Measurements from ENCODE around the gene C6orf58. TPM values are rescaled to one million over a fixed set of nuclear protein-coding genes. Genes with fewer than 3 reads are reported as not detected.

Gene C6orf58
- total RNA-seq, 8 experiments from 2014 or later, result 0.18 to 0.96 (median 0.36) TPM; not detected in 3

DNA sequence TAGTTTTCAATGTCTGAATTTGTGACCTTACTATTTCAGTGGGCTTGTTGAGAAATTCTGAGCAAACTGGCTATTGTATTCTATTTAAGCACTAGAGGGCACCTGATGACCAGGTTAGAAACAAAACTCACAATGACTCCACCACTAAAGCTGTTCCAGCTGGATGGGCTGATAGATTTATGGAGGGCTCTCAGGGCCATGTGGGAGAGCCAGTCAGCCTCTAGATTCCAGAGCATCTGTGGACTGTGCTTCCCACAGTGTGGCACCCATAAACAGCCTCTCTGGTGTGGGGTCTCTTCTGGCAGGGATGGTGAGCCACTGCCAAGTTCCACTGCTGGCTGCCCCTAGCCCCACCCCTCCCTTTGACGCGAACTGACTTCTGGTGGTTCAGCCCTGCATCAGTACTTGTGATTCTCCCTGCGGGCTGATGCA is 29.2 kb downstream of the C6orf58 start:
- 28% methylated on average over 3 of the region's 3 CpGs; no CpG with 5 or more reads in 9 of the 10 experiments for WGBS, 10 experiments
- Histone ChIP-seq H3K4me1 (replicated peaks in 1 of 2) (no peaks in the 10 kb centered on the region), H3K27ac (no peak overlapping the region), H3K4me3 (no peak overlapping the region)
- ATAC-seq (replicated peaks in 6 of 8), result peak; percentile 68 to 86 (median 79)
- in situ Hi-C loops (cut with MboI; ENCODE audit: low pct_unique_long_range_greater_than_20kb in 2 of 9, low sequenced_read_pairs in 9 of 9, unreplicated experiment in 9 of 9), result no loop called here

DNA sequence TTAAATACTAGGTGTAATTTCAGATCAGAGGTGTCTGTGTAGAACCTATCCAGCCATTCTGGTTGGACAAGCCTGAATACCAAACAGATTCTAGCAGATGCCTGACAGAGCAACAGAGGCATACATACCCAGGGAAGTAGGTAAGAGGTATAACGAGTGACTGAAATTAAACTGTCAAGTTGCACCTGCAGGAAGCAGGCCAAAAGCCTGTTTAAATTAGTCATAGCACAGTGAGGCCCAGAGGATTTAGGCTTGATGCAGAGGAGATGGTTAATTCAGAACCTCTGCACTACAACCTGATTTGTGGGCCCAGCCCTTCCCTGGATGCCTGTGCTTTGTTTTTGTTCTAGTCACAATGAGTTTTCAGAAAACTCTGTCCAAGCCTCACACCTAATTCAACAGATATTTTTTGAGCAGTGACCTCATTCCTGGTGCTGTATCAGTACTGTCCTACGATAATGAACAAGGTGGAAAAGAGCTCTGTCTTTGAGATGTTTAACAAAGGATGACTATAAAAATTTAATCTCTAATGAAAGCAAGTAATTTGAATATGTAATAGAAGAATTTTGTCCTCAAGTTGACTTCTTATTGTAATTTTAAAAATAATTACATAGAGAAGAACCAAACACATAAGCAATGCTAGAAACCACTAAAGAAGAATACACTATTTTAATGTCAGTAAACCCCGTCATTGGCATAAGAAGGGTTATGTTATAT is 31.7 kb downstream of the C6orf58 start:
- no peak overlapping the region for H3K4me3 ChIP-seq
- in situ Hi-C loops (cut with MboI; ENCODE audit: low pct_unique_long_range_greater_than_20kb in 2 of 9, low sequenced_read_pairs in 9 of 9, unreplicated experiment in 9 of 9), result no loop called here
- no peaks in the 10 kb centered on the region for H3K4me1 ChIP-seq (replicated peaks in 1 of 2)
- no peak overlapping the region for H3K27ac ChIP-seq
- 17 to 100% (median 52%) methylated on average over 1 to 3 of the region's 3 CpGs for WGBS, 10 experiments
- no peak for ATAC-seq (replicated peaks in 6 of 8)

GRCh38 chr6:127618729-127619128 is 41.8 kb downstream of the C6orf58 start:
- ATAC-seq (replicated peaks in 6 of 8), result peak in 3 of 8 experiments; percentile 47 to 85 (median 55)
- in situ Hi-C loops (cut with MboI; ENCODE audit: low pct_unique_long_range_greater_than_20kb in 2 of 9, low sequenced_read_pairs in 9 of 9, unreplicated experiment in 9 of 9), result no loop called here
- H3K27ac ChIP-seq, result no peak overlapping the region

GRCh38 chr6:127630800-127631199 is 53.8 kb downstream of the C6orf58 start:
- WGBS, 10 experiments, result 0 to 100% (median 94%) methylated on average over 1 of the region's 1 CpG; no CpG with 5 or more reads in 2 of the 10 experiments

More at GRCh38 chr6:127618729-127619128, 41.8 kb downstream of the C6orf58 start:
- H3K4me1 ChIP-seq (replicated peaks in 1 of 2), result no peaks in the 10 kb centered on the region
- WGBS, 10 experiments, result 15 to 93% (median 75%) methylated on average over 2 to 5 of the region's 5 CpGs; no CpG with 5 or more reads in 1 of the 10 experiments
- H3K4me3 ChIP-seq, result no peak overlapping the region

DNA sequence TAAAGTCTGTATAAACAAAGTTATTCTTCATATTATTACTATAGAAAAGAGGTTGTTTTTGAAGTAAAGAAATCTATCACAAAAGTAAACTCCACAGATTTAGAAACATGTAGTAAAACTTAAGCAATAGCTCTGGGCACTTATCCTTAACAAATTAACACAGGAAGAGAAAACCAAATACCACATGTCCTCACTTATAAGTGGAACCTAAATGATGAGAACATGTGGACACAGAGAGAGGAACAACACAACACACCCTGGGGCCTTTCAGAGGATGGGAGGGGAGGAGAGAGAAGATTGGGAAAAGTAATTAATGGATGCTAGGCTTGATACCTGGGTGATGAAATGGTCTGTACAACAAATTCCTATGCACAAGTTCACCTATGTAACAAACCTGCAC is 57.2 kb downstream of the C6orf58 start:
- ATAC-seq (replicated peaks in 6 of 8), result no peak
- Histone ChIP-seq H3K27ac (no peak overlapping the region), H3K4me3 (no peak overlapping the region), H3K4me1 (replicated peaks in 1 of 2) (no peaks in the 10 kb centered on the region)
- in situ Hi-C loops (cut with MboI; ENCODE audit: low pct_unique_long_range_greater_than_20kb in 2 of 9, low sequenced_read_pairs in 9 of 9, unreplicated experiment in 9 of 9), result no loop called here

More at GRCh38 chr6:127630800-127631199, 53.8 kb downstream of the C6orf58 start:
- Histone ChIP-seq H3K4me1 (replicated peaks in 1 of 2) (no peaks in the 10 kb centered on the region), H3K27ac (no peak overlapping the region), H3K4me3 (no peak overlapping the region)
- in situ Hi-C loops (cut with MboI; ENCODE audit: low pct_unique_long_range_greater_than_20kb in 2 of 9, low sequenced_read_pairs in 9 of 9, unreplicated experiment in 9 of 9), result no loop called here
- peak in 1 of 8 experiments; percentile 36 for ATAC-seq (replicated peaks in 6 of 8)

DNA sequence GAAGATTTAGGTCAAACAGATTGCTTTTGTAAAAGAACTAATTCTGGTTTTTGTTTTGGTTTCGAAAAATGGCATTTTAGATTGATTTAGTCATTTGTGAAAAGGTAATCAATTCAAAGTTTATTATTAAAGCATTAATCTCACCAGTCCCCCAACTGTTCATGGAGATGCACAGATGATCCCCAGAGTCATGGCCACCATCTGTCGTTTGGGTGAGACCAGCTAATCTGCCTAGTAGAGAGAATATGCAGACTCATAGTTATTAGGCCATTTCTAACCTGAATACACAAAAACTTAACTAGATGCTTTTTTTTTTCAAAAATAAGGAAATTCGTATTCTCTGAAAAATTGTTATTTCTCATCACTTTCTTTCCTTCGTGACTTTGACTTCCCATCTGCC is 58.1 kb downstream of the C6orf58 start:
- H3K27ac ChIP-seq, result no peak overlapping the region
- no peak overlapping the region for H3K4me3 ChIP-seq
- in situ Hi-C loops (cut with MboI; ENCODE audit: low pct_unique_long_range_greater_than_20kb in 2 of 9, low sequenced_read_pairs in 9 of 9, unreplicated experiment in 9 of 9), result no loop called here
- WGBS, 10 experiments, result 46 to 88% (median 83%) methylated on average over 2 to 4 of the region's 4 CpGs
- no peaks in the 10 kb centered on the region for H3K4me1 ChIP-seq (replicated peaks in 1 of 2)
- no peak for ATAC-seq (replicated peaks in 6 of 8)

DNA sequence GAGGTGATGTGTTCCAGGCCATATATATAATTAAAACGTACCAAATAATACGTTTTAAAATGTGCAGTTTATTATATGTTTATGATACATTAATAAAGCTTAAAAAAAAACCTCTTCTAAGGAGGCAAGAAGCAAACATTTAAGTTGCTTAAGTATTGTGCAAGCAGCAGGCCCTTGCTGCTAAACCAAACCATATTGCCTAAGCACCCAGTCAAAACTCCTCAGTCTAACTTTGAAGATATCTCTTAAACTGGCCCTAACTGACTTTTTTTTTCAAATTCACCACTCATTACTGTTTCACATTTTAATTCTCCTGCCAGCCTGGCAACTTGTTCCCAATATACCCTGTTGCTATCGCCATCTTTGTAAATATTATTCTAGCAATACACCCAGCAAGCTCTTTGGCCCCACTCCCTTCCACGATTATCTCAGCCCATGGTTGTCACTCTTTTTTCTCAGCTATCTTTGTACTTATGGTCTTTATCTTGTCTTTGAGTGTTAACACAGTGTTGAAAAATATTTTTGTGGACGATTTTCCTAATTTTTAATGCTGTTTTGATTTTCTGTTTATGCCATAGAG is 60.9 kb downstream of the C6orf58 start:
- H3K4me3 ChIP-seq, result no peak overlapping the region
- WGBS, 10 experiments, result 21 to 78% (median 45%) methylated on average over 2 to 5 of the region's 5 CpGs
- H3K27ac ChIP-seq, result no peak overlapping the region
- no peaks in the 10 kb centered on the region for H3K4me1 ChIP-seq (replicated peaks in 1 of 2)
- ATAC-seq (replicated peaks in 6 of 8), result peak in 1 of 8 experiments; percentile 55
- in situ Hi-C loops (cut with MboI; ENCODE audit: low pct_unique_long_range_greater_than_20kb in 2 of 9, low sequenced_read_pairs in 9 of 9, unreplicated experiment in 9 of 9), result no loop called here

Other genes with a start within 250 kb of the C6orf58 start
- gene ECHDC1, start 233.6 kb upstream of the C6orf58 start, total RNA-seq, result 10 to 100 TPM; 48.7 to 85.8 (median 64.8) TPM
- gene KIAA0408, start 117.8 kb upstream of the C6orf58 start, total RNA-seq, result 10 to 100 TPM in 5 of 8 experiments, 1 to 10 TPM in 2, under 1 TPM in 1; 0.10 to 46.4 (median 33.1) TPM